ENCODE data around the gene COL1A2. TPM values are rescaled to one million over a fixed set of nuclear protein-coding genes. Genes with fewer than 3 reads are reported as not detected.

Gene COL1A2
- total and polyA plus RNA-seq, 2 of the 8 experiments (the other 6 are each of a cell fraction or from before 2014, with no cell fraction given): 45.2 to 87.2 TPM

GRCh38 chr7:94382132-94382531 is 12.6 kb upstream of the COL1A2 start:
- Histone ChIP-seq H3K4me1 (replicated peaks in 1 of 4; ENCODE audit: control insufficient read depth in 3 of 4, insufficient read depth in 4 of 4, low read length in 3 of 4) (peaks cover 0 to 11% (median 4%) of the 10 kb centered on the region in 4 experiments; a peak in 4 of 7 replicates), H3K56ac (replicated peaks; ENCODE audit: insufficient read length, low read depth, low read length) (no peak overlapping the region), H3K79me1 (ENCODE audit: low read depth, low read length) (no peaks in the 10 kb centered on the region), H3K4ac (replicated peaks; ENCODE audit: insufficient read length, low read depth, low read length) (no peak overlapping the region), H2BK12ac (ENCODE audit: low read depth, low read length) (no peak overlapping the region), H4K91ac (replicated peaks; ENCODE audit: insufficient read length, low read length) (no peak overlapping the region), H2BK5ac (ENCODE audit: low read depth, low read length) (no peak overlapping the region), H3K14ac (ENCODE audit: insufficient read length) (no peak overlapping the region), H3K9me3 (ENCODE audit: insufficient read depth in 2 of 2, low read depth in 1 of 2, low read length in 1 of 2) (no peaks in the 10 kb centered on the region), H3K27ac (ENCODE audit: low read depth, low read length) (no peak overlapping the region), H4K8ac (ENCODE audit: extremely low read depth, insufficient read depth, low read length) (no peak overlapping the region), H3K36me3 (ENCODE audit: control insufficient read depth in 2 of 4, insufficient read depth in 4 of 4, low read length in 3 of 4) (no peaks in the 10 kb centered on the region), H2AK5ac (ENCODE audit: low read depth, low read length) (no peak overlapping the region), H2BK15ac (ENCODE audit: low read length) (no peak overlapping the region), H4K20me1 (replicated peaks in 1 of 2; ENCODE audit: control insufficient read depth in 1 of 2, insufficient read depth in 2 of 2, low read length in 2 of 2) (no peaks in the 10 kb centered on the region), H3K27me3 (replicated peaks in 1 of 4; ENCODE audit: control insufficient read depth in 3 of 4, extremely low read depth in 1 of 4, insufficient read depth in 3 of 4, low read length in 3 of 4) (no peaks in the 10 kb centered on the region), H2BK20ac (ENCODE audit: low read length) (no peak overlapping the region), H3K79me2 (ENCODE audit: control insufficient read depth in 1 of 2, insufficient read depth in 2 of 2, low read length in 2 of 2) (no peaks in the 10 kb centered on the region), H3K23me2 (ENCODE audit: low read depth, low read length) (no peaks in the 10 kb centered on the region), H3K4me3 (ENCODE audit: extremely low read depth in 1 of 4, insufficient read depth in 2 of 4, low read depth in 3 of 4, low read length in 4 of 4) (no peak overlapping the region), H3K18ac (ENCODE audit: extremely low read depth, low read length) (no peak overlapping the region), H3K23ac (ENCODE audit: insufficient read length) (no peak overlapping the region), H2AFZ (ENCODE audit: low read length) (no peak overlapping the region), H3K4me2 (ENCODE audit: insufficient read depth in 1 of 2, low read depth in 2 of 2, low read length in 2 of 2) (no peak overlapping the region), H3K9ac (replicated peaks in 1 of 4; ENCODE audit: extremely low read depth in 1 of 4, low read depth in 3 of 4, low read length in 3 of 4) (no peak overlapping the region), H2BK120ac (replicated peaks; ENCODE audit: low read depth, low read length) (no peak overlapping the region), H4K5ac (ENCODE audit: insufficient read length, low read depth, low read length) (no peak overlapping the region)
- ChIA-PET CTCF (ENCODE audit: partially characterized antibody) (interaction anchor here (2.3 kb wide), 1 partner anchor 13 kb away, joined by 9 read pairs; the partner anchor contains the start of gene COL1A2), POLR2A (ENCODE audit: partially characterized antibody) (no interaction called here)
- TF ChIP-seq USF2 (IDR thresholded peaks at IDR 0.05; ENCODE audit: low read length) (no peak), EP300 (IDR thresholded peaks at IDR 0.05; ENCODE audit: borderline replicate concordance in 1 of 2, low read depth in 2 of 2, low read length in 2 of 2) (no peak), POU5F1 (IDR thresholded peaks at IDR 0.05; ENCODE audit: low read depth, low read length) (no peak), EZH2 (IDR thresholded peaks at IDR 0.05; ENCODE audit: low read depth, low read length, severe bottlenecking) (no peak), E2F6 (IDR thresholded peaks at IDR 0.05) (no peak)
- no peak for FAIRE-seq
- 94% methylated on average over 3 of the region's 3 CpGs; no CpG with 5 or more reads in 1 of the 2 experiments for WGBS, 2 experiments (ENCODE audit: extremely low coverage in 1 of 2, insufficient coverage in 1 of 2, insufficient read length in 1 of 2, insufficient replicate concordance in 2 of 2, low coverage in 1 of 2, low lambda C conversion rate in 2 of 2, missing lambda C conversion rate in 1 of 2)
- DNase-seq (ENCODE audit: low read depth in 1 of 2, low spot score in 2 of 2): no peak
